Vagina (tissue), 2 donors: Measurements from ENCODE around the gene GRAMD1C. TPM values are rescaled to one million over a fixed set of nuclear protein-coding genes. Genes with fewer than 3 reads are reported as not detected.

Source experiments
- DNase-seq, 2 donors: peaks; one replicate each; pipeline ENCODE4 v3.0.0-alpha.2; 2017; ENCODE audit errors: extremely low spot score in 2 of 2
- H3K27ac ChIP-seq: fragments of 200-600 bp; sonication (generic); one replicate; pipeline ENCODE4 v1.5.1; 2019
- H3K27me3 ChIP-seq: fragments of 200-600 bp; sonication (generic); one replicate; pipeline ENCODE4 v1.5.1; 2019
- H3K36me3 ChIP-seq, 2 donors: fragments of 200-600 bp; sonication (generic); one replicate each; pipeline ENCODE4 v1.5.1; 2017 to 2019
- H3K4me1 ChIP-seq: fragments of 200-600 bp; sonication (generic); one replicate; pipeline ENCODE4 v1.5.1; 2019
- H3K4me3 ChIP-seq, 2 donors: fragments of 200-600 bp; sonication (generic); 1 replicate in 1 of 2; 2 replicates in 1 of 2; pipeline ENCODE4 v1.5.1; 2016 to 2019
- H3K9me3 ChIP-seq: fragments of 200-600 bp; sonication (generic); one replicate; pipeline ENCODE4 v1.5.1; 2019
- CTCF ChIP-seq, 3 experiments: fragments of 450-650 bp in 2 of 3; fragments of 200-600 bp in 1 of 3; sonication (generic) in 1 of 3; IDR thresholded peaks; one replicate each; pipeline ENCODE4 v1.5.1; 2017 to 2019; ENCODE audit warnings: antibody characterized with exemption in 3 of 3, mild to moderate bottlenecking in 2 of 3, moderate library complexity in 2 of 3
- POLR2A ChIP-seq, 2 donors: fragments of 450-650 bp; IDR thresholded peaks; one replicate each; pipeline ENCODE4 v1.6.1; 2017; ENCODE audit warnings: antibody characterized with exemption in 2 of 2, mild to moderate bottlenecking in 2 of 2, moderate library complexity in 2 of 2
- POLR2AphosphoS5 ChIP-seq, 2 donors: sonication (generic); formaldehyde crosslinking; IDR thresholded peaks; one replicate each; pipeline ENCODE4 v1.9.0; 2017; ENCODE audit warnings: antibody characterized with exemption in 2 of 2, mild to moderate bottlenecking in 2 of 2, low read depth in 1 of 2; ENCODE audit not compliant: insufficient read depth in 1 of 2
- intact Hi-C: fragments of 100-400 bp; cut with DNase I; formaldehyde crosslinking; loops from one replicate; pipeline ENCODE4 v1.15.1; 2023
- total RNA-seq: library from RNA; depleted of rRNA; stranded (reverse); fragments of >200 nt; gene quantifications from one replicate; pipeline ENCODE4 v1.2.3, GENCODE V29; 2016

The GRAMD1C gene
- total RNA-seq, 1 donor from 2014 or later: 9.6 TPM

GRCh38 chr3:113947372-113948014 is 108.9 kb downstream of the GRAMD1C start, which contains the start of gene ZDHHC23:
TSS of gene ZDHHC23 (plus strand) at chr3:113948013. CDS start at chr3:113948803, 790 bp downstream.
- peaks cover 14% of the 10 kb centered on the region for H3K4me1 ChIP-seq
- H3K36me3 ChIP-seq: no peaks in the 10 kb centered on the region
- DNase-seq: no peak
- no peaks in the 10 kb centered on the region for H3K27me3 ChIP-seq
- H3K4me3 ChIP-seq: peak within 1 kb of the TSS; percentile 83 to 84
- H3K9me3 ChIP-seq: no peaks in the 10 kb centered on the region
- no peak within 1 kb of the TSS for H3K27ac ChIP-seq
- TF ChIP-seq POLR2A (IDR thresholded peaks at IDR 0.05) (no peak), POLR2AphosphoS5 (IDR thresholded peaks at IDR 0.05; ENCODE audit: insufficient read depth in 1 of 2, low read depth in 1 of 2) (no peak), CTCF (IDR thresholded peaks at IDR 0.05) (no peak)
- intact Hi-C loops: no loop called here

- Histone ChIP-seq H3K4me1 (peaks cover 14% of the 10 kb centered on the region), H3K4me3 (peak overlapping the region; percentile 83 to 84), H3K27ac (no peak overlapping the region), H3K36me3 (no peaks in the 10 kb centered on the region), H3K27me3 (no peaks in the 10 kb centered on the region), H3K9me3 (no peaks in the 10 kb centered on the region)
- no peak for DNase-seq
- TF ChIP-seq POLR2A (IDR thresholded peaks at IDR 0.05) (no peak), CTCF (IDR thresholded peaks at IDR 0.05) (no peak), POLR2AphosphoS5 (IDR thresholded peaks at IDR 0.05; ENCODE audit: insufficient read depth in 1 of 2, low read depth in 1 of 2) (no peak)
- intact Hi-C loops: no loop called here
Observed at GRCh38 chr3:113948015-113948917, 109.7 kb downstream of the GRAMD1C start.

GRCh38 chr3:113952921-113953320 is 114.3 kb downstream of the GRAMD1C start:
- Histone ChIP-seq H3K27me3 (no peaks in the 10 kb centered on the region), H3K27ac (no peak overlapping the region), H3K4me1 (peaks cover 14% of the 10 kb centered on the region), H3K36me3 (no peaks in the 10 kb centered on the region), H3K9me3 (no peaks in the 10 kb centered on the region), H3K4me3 (no peak overlapping the region)
- TF ChIP-seq POLR2A (IDR thresholded peaks at IDR 0.05): no peak
- no peak for TF ChIP-seq CTCF (IDR thresholded peaks at IDR 0.05)
- no peak for TF ChIP-seq POLR2AphosphoS5 (IDR thresholded peaks at IDR 0.05; ENCODE audit: insufficient read depth in 1 of 2, low read depth in 1 of 2)
- intact Hi-C loops: no loop called here
- DNase-seq: no peak

GRCh38 chr3:113953677-113954076 is 115.1 kb downstream of the GRAMD1C start:
- H3K9me3 ChIP-seq: no peaks in the 10 kb centered on the region
- H3K4me3 ChIP-seq: no peak overlapping the region
- peaks cover 6% of the 10 kb centered on the region for H3K4me1 ChIP-seq
- intact Hi-C loops: no loop called here
- H3K36me3 ChIP-seq: no peaks in the 10 kb centered on the region
- H3K27ac ChIP-seq: no peak overlapping the region
- TF ChIP-seq POLR2A (IDR thresholded peaks at IDR 0.05) (no peak), CTCF (IDR thresholded peaks at IDR 0.05) (no peak), POLR2AphosphoS5 (IDR thresholded peaks at IDR 0.05; ENCODE audit: insufficient read depth in 1 of 2, low read depth in 1 of 2) (no peak)
- no peaks in the 10 kb centered on the region for H3K27me3 ChIP-seq
- no peak for DNase-seq
